Upper lobe of left lung (tissue), 6 donors: ENCODE measurements around the gene DGKI. TPM values are rescaled to one million over a fixed set of nuclear protein-coding genes. Genes with fewer than 3 reads are reported as not detected.

ENCODE experiments used
- ATAC-seq, 2 donors: fragments of 200-7000 bp; cut with Tn5 transposase; one replicate each; pipeline ENCODE4 v1.9.1; 2022; ENCODE audit warnings: mild to moderate bottlenecking in 2 of 2, moderate library complexity in 2 of 2; ENCODE audit not compliant: low FRiP score in 2 of 2
- DNase-seq, 2 donors: peaks; one replicate each; pipeline ENCODE4 v3.0.0-alpha.2; 2019 to 2020
- H3K27ac ChIP-seq, 4 donors: fragments of 200-600 bp; sonication (generic); one replicate each; pipeline ENCODE4 v1.5.1; 2016 to 2019
- H3K27me3 ChIP-seq, 4 donors: fragments of 200-600 bp; sonication (generic); one replicate each; pipeline ENCODE4 v1.5.1; 2017 to 2019
- H3K36me3 ChIP-seq, 4 donors: fragments of 200-600 bp; sonication (generic); one replicate each; pipeline ENCODE4 v1.5.1; 2016 to 2019
- H3K4me1 ChIP-seq, 4 donors: fragments of 200-600 bp; sonication (generic); one replicate each; pipeline ENCODE4 v1.5.1; 2018 to 2019
- H3K4me3 ChIP-seq, 4 donors: fragments of 200-600 bp; sonication (generic); one replicate each; pipeline ENCODE4 v1.5.1; 2017 to 2019; ENCODE audit warnings: mild to moderate bottlenecking in 2 of 4, moderate library complexity in 1 of 4
- H3K9me3 ChIP-seq, 4 donors: fragments of 200-600 bp; sonication (generic); one replicate each; pipeline ENCODE4 v1.5.1; 2018 to 2019
- EP300 ChIP-seq, 4 donors: sonication (generic); formaldehyde crosslinking; IDR thresholded peaks; one replicate each; pipeline ENCODE4 v1.5.1; 2017; ENCODE audit warnings: antibody characterized with exemption in 4 of 4, control low read depth in 2 of 4
- POLR2A ChIP-seq, 4 donors: fragments of 450-650 bp; IDR thresholded peaks; one replicate each; pipeline ENCODE4 v1.5.1; 2016 to 2017; ENCODE audit warnings: antibody characterized with exemption in 4 of 4, mild to moderate bottlenecking in 2 of 4
- POLR2AphosphoS5 ChIP-seq, 2 donors: sonication (generic); formaldehyde crosslinking; IDR thresholded peaks; one replicate each; pipeline ENCODE4 v1.5.1; 2017; ENCODE audit warnings: antibody characterized with exemption in 2 of 2
- WGBS, 2 donors: methylation state at CpG; one replicate each; pipeline ENCODE4 v1.1.5; 2017 to 2018; 5-methylcytosine and 5-hydroxymethylcytosine counted together
- total RNA-seq, 6 donors: library from RNA; depleted of rRNA in 4 of 6; stranded (reverse); fragments of >200 nt in 4 of 6; gene quantifications; one replicate each; pipeline versions ENCODE4 v1.1.0 to v1.2.1, GENCODE V29; 2016 to 2021
- TF ChIP-seq, protein P1 (sequence below), 6 experiments: fragments of 450-650 bp in 4 of 6; fragments of 200-600 bp in 2 of 6; sonication (generic) in 2 of 6; IDR thresholded peaks; one replicate each; pipeline ENCODE4 v1.5.1; 2016 to 2019; ENCODE audit warnings: antibody characterized with exemption in 6 of 6
- donor health status: DM: no; HTN: no; CAD: no; lungs with moderate emphysema.
- donor health status: DM: no; HTN: yes; CAD: no; lungs with severe emphysema.

DGKI gene
- total RNA-seq, 6 donors from 2014 or later = under 0.01 to 4.5 (median 0.34) TPM; not detected in 1

DNA sequence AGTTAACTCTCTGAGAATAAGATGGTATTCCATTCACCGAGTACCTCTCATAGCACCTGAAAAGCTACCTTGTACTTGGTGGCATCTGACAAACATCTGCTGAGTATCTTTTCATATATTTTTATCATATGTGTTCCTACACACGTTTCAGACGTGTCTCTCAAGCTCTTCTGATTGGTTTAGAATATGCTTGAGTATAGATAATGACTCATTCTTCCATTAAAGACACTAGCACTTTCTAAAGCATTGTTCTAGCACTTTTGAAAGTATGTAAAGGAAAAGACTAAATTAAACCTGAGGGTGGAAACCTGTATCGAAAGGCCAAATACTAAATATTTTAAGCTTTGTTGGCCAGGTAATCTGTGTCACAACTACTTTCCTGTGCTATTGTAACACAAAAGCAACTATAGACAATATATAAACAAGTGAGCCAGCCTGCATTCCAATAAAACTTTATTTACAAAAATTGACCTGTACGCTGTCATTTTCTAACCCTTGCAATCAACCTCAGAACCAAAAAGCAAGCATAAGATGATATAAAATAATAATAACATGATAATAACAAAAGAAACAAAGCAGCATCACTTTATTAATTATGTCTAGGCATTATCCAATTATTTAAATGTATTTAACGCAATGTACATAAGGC lies 95.3 kb downstream of the DGKI start:
- no peak for TF ChIP-seq EP300 (IDR thresholded peaks at IDR 0.05)
- TF ChIP-seq POLR2AphosphoS5 (IDR thresholded peaks at IDR 0.05) = no peak
- no peak for TF ChIP-seq POLR2A (IDR thresholded peaks at IDR 0.05)
- TF ChIP-seq, protein P1, sequence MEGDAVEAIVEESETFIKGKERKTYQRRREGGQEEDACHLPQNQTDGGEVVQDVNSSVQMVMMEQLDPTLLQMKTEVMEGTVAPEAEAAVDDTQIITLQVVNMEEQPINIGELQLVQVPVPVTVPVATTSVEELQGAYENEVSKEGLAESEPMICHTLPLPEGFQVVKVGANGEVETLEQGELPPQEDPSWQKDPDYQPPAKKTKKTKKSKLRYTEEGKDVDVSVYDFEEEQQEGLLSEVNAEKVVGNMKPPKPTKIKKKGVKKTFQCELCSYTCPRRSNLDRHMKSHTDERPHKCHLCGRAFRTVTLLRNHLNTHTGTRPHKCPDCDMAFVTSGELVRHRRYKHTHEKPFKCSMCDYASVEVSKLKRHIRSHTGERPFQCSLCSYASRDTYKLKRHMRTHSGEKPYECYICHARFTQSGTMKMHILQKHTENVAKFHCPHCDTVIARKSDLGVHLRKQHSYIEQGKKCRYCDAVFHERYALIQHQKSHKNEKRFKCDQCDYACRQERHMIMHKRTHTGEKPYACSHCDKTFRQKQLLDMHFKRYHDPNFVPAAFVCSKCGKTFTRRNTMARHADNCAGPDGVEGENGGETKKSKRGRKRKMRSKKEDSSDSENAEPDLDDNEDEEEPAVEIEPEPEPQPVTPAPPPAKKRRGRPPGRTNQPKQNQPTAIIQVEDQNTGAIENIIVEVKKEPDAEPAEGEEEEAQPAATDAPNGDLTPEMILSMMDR (IDR thresholded peaks at IDR 0.05) = no peak
- ATAC-seq (no peak), DNase-seq (no peak)
- H3K27me3 ChIP-seq = no peaks in the 10 kb centered on the region
- H3K27ac ChIP-seq = no peak overlapping the region
- 77 to 81% methylated on average over 6 of the region's 6 CpGs for WGBS, 2 donors
- no peaks in the 10 kb centered on the region for H3K36me3 ChIP-seq
- no peak overlapping the region for H3K4me3 ChIP-seq
- H3K4me1 ChIP-seq = no peaks in the 10 kb centered on the region
- no peaks in the 10 kb centered on the region for H3K9me3 ChIP-seq

DNA sequence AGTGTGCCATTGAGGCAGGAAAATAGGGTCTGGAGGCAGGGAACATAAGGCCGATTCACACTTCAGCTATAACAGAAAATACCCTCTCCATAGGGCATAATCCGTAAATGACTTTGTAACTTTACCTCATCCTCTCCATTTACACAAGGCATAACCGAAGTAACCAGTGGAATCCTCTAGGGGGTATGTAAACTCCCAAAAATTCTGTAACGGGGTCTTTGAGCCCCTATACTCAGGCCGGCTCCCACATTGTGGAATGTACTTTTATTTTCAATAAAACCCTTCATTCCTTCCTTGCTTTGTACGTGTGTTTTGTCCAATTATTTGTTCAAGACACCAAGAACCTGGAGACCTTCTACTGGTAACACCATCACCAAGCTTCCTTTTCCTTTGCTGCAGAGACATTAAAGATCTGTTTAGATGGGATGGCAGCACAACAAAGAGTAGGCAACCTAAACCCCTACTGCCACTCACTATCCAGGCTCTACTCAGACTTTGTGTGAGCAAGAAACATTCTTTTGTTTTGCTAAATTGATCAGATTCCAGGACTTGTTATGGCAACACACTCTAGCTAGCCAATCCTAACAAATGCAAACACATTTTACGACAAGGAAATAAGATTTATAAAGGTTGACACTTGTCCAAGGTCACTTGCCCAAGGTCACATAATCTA lies 99.3 kb downstream of the DGKI start:
- no peaks in the 10 kb centered on the region for H3K36me3 ChIP-seq
- no peaks in the 10 kb centered on the region for H3K27me3 ChIP-seq
- H3K9me3 ChIP-seq = no peaks in the 10 kb centered on the region
- TF ChIP-seq, protein P1 (IDR thresholded peaks at IDR 0.05) = no peak
- no peak for TF ChIP-seq EP300 (IDR thresholded peaks at IDR 0.05)
- TF ChIP-seq POLR2A (IDR thresholded peaks at IDR 0.05) = no peak
- TF ChIP-seq POLR2AphosphoS5 (IDR thresholded peaks at IDR 0.05) = no peak
- ATAC-seq = no peak
- no peak overlapping the region for H3K4me3 ChIP-seq
- H3K27ac ChIP-seq = no peak overlapping the region
- no peak for DNase-seq
- WGBS, 2 donors = 73 to 75% methylated on average over 7 of the region's 7 CpGs
- H3K4me1 ChIP-seq = no peaks in the 10 kb centered on the region

- 94 to 95% methylated on average over 2 of the region's 2 CpGs for WGBS, 2 donors
- TF ChIP-seq EP300 (IDR thresholded peaks at IDR 0.05) = no peak
- TF ChIP-seq, protein P1 (IDR thresholded peaks at IDR 0.05) = no peak
- no peak for TF ChIP-seq POLR2AphosphoS5 (IDR thresholded peaks at IDR 0.05)
- no peak for TF ChIP-seq POLR2A (IDR thresholded peaks at IDR 0.05)
- Histone ChIP-seq H3K36me3 (no peaks in the 10 kb centered on the region), H3K27ac (no peak overlapping the region), H3K4me3 (no peak overlapping the region), H3K9me3 (no peaks in the 10 kb centered on the region), H3K27me3 (no peaks in the 10 kb centered on the region), H3K4me1 (no peaks in the 10 kb centered on the region)
- DNase-seq (no peak), ATAC-seq (no peak)
Observed at GRCh38 chr7:137743021-137743420, 103.8 kb downstream of the DGKI start.

DNA sequence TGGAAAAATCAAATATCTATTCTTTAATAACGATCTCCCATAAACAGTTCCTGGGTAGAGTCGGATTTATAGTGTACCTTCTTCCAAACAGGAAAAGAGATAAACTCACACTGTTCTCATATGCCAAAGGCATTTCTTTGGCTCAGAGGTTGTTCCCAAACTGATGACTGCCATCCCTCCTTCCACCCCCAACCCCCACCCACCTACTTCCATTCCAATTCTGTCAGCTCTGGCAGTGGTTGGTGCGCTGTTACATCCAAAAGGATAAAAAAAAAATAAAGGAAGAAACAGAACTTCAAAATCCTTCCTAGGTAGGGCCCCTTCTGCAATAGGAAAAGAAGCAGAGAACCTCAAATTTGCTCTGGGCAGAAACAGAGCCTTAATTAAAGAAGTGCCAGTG lies 104.7 kb downstream of the DGKI start:
- 77 to 79% methylated on average over 3 of the region's 3 CpGs for WGBS, 2 donors
- H3K36me3 ChIP-seq = no peaks in the 10 kb centered on the region
- H3K27ac ChIP-seq = no peak overlapping the region
- TF ChIP-seq POLR2AphosphoS5 (IDR thresholded peaks at IDR 0.05) = no peak
- TF ChIP-seq, protein P1 (IDR thresholded peaks at IDR 0.05) = no peak
- TF ChIP-seq POLR2A (IDR thresholded peaks at IDR 0.05) = no peak
- no peak for TF ChIP-seq EP300 (IDR thresholded peaks at IDR 0.05)
- H3K4me1 ChIP-seq = no peaks in the 10 kb centered on the region
- no peaks in the 10 kb centered on the region for H3K9me3 ChIP-seq
- DNase-seq = no peak
- no peak overlapping the region for H3K4me3 ChIP-seq
- no peak for ATAC-seq
- H3K27me3 ChIP-seq = no peaks in the 10 kb centered on the region
